Loucy (cell line): ENCODE data around the gene ELL2.
"Not testable (repeated sequence)": the region's sequence is repeated elsewhere in the genome, so short reads cannot be mapped to it uniquely, and the experiment has no call there.

ENCODE experiments used
- H2AFZ ChIP-seq: fragments of 200-600 bp; sonication (generic); 2 replicates; pipeline ENCODE4 v1.6.0; 2016; ENCODE audit warnings: antibody characterized with exemption, mild to moderate bottlenecking, low read length, moderate library complexity
- H3F3A ChIP-seq: fragments of 200-600 bp; 2 replicates; pipeline ENCODE4 v1.6.0; 2016; ENCODE audit warnings: antibody characterized with exemption, low read depth, mild to moderate bottlenecking
- H3K27me3 ChIP-seq: fragments of 200-600 bp; sonication (generic); 2 replicates; pipeline ENCODE4 v1.6.1; 2014; ENCODE audit warnings: low read length, mild to moderate bottlenecking; ENCODE audit not compliant: insufficient read depth, poor library complexity, severe bottlenecking
- H3K36me3 ChIP-seq: fragments of 200-600 bp; sonication (generic); 2 replicates; pipeline ENCODE4 v1.6.1; 2016; ENCODE audit warnings: low read length; ENCODE audit not compliant: insufficient read depth
- H3K4me1 ChIP-seq: fragments of 200-600 bp; sonication (generic); 2 replicates; pipeline ENCODE4 v1.5.1; 2014; ENCODE audit warnings: low read length, mild to moderate bottlenecking; ENCODE audit not compliant: insufficient read depth, poor library complexity, severe bottlenecking
- H3K4me2 ChIP-seq: fragments of 200-600 bp; sonication (generic); 2 replicates; pipeline ENCODE4 v1.6.0; 2014; ENCODE audit warnings: antibody characterized with exemption, low read length, low read depth, mild to moderate bottlenecking; ENCODE audit not compliant: poor library complexity, severe bottlenecking
- H3K4me3 ChIP-seq: fragments of 200-600 bp; sonication (generic); 2 replicates; pipeline ENCODE4 v1.5.1; 2014; ENCODE audit warnings: low read length, mild to moderate bottlenecking, mixed read lengths; ENCODE audit not compliant: poor library complexity, severe bottlenecking
- H3K79me2 ChIP-seq: fragments of 200-600 bp; sonication (generic); 2 replicates; pipeline ENCODE4 v1.6.1; 2014; ENCODE audit warnings: low read length; ENCODE audit not compliant: insufficient read depth
- H3K9ac ChIP-seq: fragments of 200-600 bp; sonication (generic); 2 replicates; pipeline ENCODE4 v1.6.0; 2014; ENCODE audit warnings: mild to moderate bottlenecking, low read depth, low read length, moderate library complexity; ENCODE audit not compliant: poor library complexity, severe bottlenecking
- H3K9me2 ChIP-seq: fragments of 200-600 bp; sonication (generic); replicated peaks from 2 replicates; pipeline ENCODE4 v1.6.1; 2016; ENCODE audit warnings: low read depth, low read length, mixed read lengths
- H3K9me3 ChIP-seq: fragments of 200-600 bp; sonication (generic); 2 replicates; pipeline ENCODE4 v1.6.1; 2014; ENCODE audit warnings: mild to moderate bottlenecking, antibody characterized with exemption, low read length, low read depth; ENCODE audit not compliant: insufficient read depth
- H4K20me1 ChIP-seq: fragments of 200-600 bp; sonication (generic); 2 replicates; pipeline ENCODE4 v1.6.0; 2014; ENCODE audit warnings: antibody characterized with exemption, low read length, mild to moderate bottlenecking; ENCODE audit not compliant: insufficient read depth, poor library complexity, severe bottlenecking
- CTCF ChIP-seq: fragments of 200-600 bp; sonication (generic); conservative IDR thresholded peaks from 2 replicates; pipeline ENCODE4 v1.5.1; 2014; ENCODE audit warnings: mild to moderate bottlenecking, antibody characterized with exemption, low read length
- EZH2phosphoT487 ChIP-seq: fragments of 200-600 bp; IDR thresholded peaks from 2 replicates; pipeline ENCODE4 v1.6.1; 2018; ENCODE audit warnings: antibody characterized with exemption, mild to moderate bottlenecking, moderate library complexity, borderline replicate concordance

Gene ELL2

DNA sequence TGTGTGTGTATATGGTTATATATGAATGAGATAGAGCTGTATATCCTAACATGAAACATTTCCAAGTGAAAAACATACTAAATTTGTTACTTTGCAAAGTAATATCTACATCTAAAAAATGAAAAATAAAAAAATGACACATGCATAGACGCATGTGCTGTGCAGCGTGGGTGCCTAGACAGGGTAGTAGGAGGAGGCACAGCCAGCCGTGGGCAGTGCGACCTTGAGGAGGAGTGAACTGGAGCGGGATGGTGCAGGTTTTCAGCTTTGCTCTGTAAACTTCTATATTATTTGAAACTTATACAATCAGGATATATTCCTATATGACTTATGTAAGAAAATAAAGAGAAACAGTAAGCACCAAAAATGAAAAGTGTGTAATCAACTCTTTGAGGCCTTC lies 124.2 kb downstream of the ELL2 start:
- Histone ChIP-seq H3K9me3 (no peaks in the 10 kb centered on the region), H2AFZ (no peak overlapping the region), H3K36me3 (no peaks in the 10 kb centered on the region), H3K27me3 (no peaks in the 10 kb centered on the region), H3K9ac (no peak overlapping the region), H3K4me2 (no peak overlapping the region), H3K79me2 (no peaks in the 10 kb centered on the region), H3K4me1 (peaks cover 58% of the 10 kb centered on the region), H3K9me2 (no peaks in the 10 kb centered on the region), H3F3A (no peaks in the 10 kb centered on the region), H4K20me1 (no peaks in the 10 kb centered on the region), H3K4me3 (no peak overlapping the region)
- TF ChIP-seq CTCF, result no peak

DNA sequence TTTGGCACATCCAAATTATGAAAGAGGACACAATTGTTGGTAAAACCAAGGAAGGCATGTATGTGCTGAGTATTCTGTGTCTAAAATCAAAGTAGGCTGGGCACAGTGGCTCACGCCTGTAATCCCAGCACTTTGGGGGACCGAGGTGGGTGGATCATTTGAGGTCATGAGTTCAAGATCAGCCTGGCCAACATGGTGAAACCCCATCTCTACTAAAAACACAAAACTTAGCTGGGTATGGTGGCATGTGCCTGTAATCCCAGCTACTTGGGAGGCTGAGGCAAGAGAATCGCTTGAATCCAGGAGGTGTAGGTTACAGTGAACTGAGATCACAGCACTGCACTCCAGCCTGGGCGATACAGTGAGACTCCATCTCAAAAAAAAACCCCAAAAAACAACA lies 124.7 kb downstream of the ELL2 start:
- peak overlapping the region; percentile 94 for H3K4me2 ChIP-seq
- H3K4me1 ChIP-seq, result peaks cover 58% of the 10 kb centered on the region
- not testable (repeated sequence) for H3K9me3 ChIP-seq, H3K9me2 ChIP-seq, H3F3A ChIP-seq, H2AFZ ChIP-seq, H4K20me1 ChIP-seq, H3K36me3 ChIP-seq, H3K27me3 ChIP-seq, H3K79me2 ChIP-seq, H3K4me3 ChIP-seq
- H3K9ac ChIP-seq, result peak overlapping the region; percentile 74

- no peaks in the 10 kb centered on the region for H3F3A ChIP-seq
- peak overlapping the region; percentile 94 for H3K4me2 ChIP-seq
- no peaks in the 10 kb centered on the region for H3K9me2 ChIP-seq
- peak overlapping the region; percentile 69 for H3K4me3 ChIP-seq
- H3K9me3 ChIP-seq, result no peaks in the 10 kb centered on the region
- no peaks in the 10 kb centered on the region for H3K27me3 ChIP-seq
- no peaks in the 10 kb centered on the region for H3K36me3 ChIP-seq
- H3K79me2 ChIP-seq, result no peaks in the 10 kb centered on the region
- H2AFZ ChIP-seq, result no peak overlapping the region; the same call in 1 of the 2 replicates
- H4K20me1 ChIP-seq, result no peaks in the 10 kb centered on the region
- TF ChIP-seq CTCF, result no peak
- no peak for TF ChIP-seq EZH2phosphoT487
- H3K9ac ChIP-seq, result peak overlapping the region; percentile 74
- H3K4me1 ChIP-seq, result peaks cover 62% of the 10 kb centered on the region
Observed at GRCh38 chr5:95836544-95836943, 125.1 kb downstream of the ELL2 start.

- Histone ChIP-seq H3K9me3 (no peaks in the 10 kb centered on the region), H3K36me3 (no peaks in the 10 kb centered on the region), H3K79me2 (no peaks in the 10 kb centered on the region), H3K9me2 (no peaks in the 10 kb centered on the region), H2AFZ (peak overlapping the region; percentile 61), H3K4me2 (peak overlapping the region; percentile 94), H3K27me3 (no peaks in the 10 kb centered on the region), H4K20me1 (no peaks in the 10 kb centered on the region), H3K9ac (peak overlapping the region; percentile 74), H3K4me1 (peaks cover 62% of the 10 kb centered on the region), H3F3A (no peaks in the 10 kb centered on the region), H3K4me3 (peak overlapping the region; percentile 69)
- TF ChIP-seq CTCF, result no peak
- TF ChIP-seq EZH2phosphoT487, result no peak
Observed at GRCh38 chr5:95835682-95836385, 125.8 kb downstream of the ELL2 start.
